Measurements from ENCODE around the gene CFAP46.

- TF ChIP-seq CTCF (IDR thresholded peaks at IDR 0.05; ENCODE audit: borderline replicate concordance, extremely low read depth, low read length, poor library complexity, severe bottlenecking), result no peak
- no peak for TF ChIP-seq EZH2 (IDR thresholded peaks at IDR 0.05; ENCODE audit: borderline replicate concordance, low read depth, low read length, severe bottlenecking)
Measured at GRCh38 chr10:132901351-132901750, 41.0 kb downstream of the CFAP46 start.
